Measurements from ENCODE around the gene MAP3K9.

DNA sequence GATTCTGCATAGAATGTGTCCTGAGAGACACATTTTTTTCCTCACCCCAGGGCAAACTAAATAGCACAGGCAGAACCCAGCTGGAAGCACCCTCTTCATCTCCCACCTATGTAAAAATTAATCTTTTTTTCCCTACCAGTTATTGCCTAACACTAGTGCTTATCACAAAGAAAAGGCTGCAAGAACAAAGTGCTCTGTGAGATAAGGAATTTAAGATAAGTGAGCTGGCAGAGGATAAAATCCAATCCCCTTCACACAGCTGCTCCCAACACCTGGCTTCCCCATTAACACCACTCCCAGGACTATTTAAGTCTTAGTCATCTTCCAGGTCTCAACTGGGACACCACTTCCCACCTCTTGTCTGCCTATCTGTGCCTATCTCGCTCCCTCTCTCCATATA is 92.4 kb downstream of the MAP3K9 start:
- no peak for TF ChIP-seq HDAC2 (IDR thresholded peaks at IDR 0.05; ENCODE audit: borderline replicate concordance in 1 of 2, low read depth in 2 of 2, low read length in 2 of 2)
- TF ChIP-seq EZH2 (IDR thresholded peaks at IDR 0.05; ENCODE audit: low read depth, low read length, severe bottlenecking): no peak
- no peak for TF ChIP-seq GTF2F1 (IDR thresholded peaks at IDR 0.05; ENCODE audit: borderline replicate concordance, low read depth, low read length)
- no peak for TF ChIP-seq EP300 (IDR thresholded peaks at IDR 0.05; ENCODE audit: borderline replicate concordance in 1 of 2, low read depth in 2 of 2, low read length in 2 of 2)
- TF ChIP-seq, protein P1, sequence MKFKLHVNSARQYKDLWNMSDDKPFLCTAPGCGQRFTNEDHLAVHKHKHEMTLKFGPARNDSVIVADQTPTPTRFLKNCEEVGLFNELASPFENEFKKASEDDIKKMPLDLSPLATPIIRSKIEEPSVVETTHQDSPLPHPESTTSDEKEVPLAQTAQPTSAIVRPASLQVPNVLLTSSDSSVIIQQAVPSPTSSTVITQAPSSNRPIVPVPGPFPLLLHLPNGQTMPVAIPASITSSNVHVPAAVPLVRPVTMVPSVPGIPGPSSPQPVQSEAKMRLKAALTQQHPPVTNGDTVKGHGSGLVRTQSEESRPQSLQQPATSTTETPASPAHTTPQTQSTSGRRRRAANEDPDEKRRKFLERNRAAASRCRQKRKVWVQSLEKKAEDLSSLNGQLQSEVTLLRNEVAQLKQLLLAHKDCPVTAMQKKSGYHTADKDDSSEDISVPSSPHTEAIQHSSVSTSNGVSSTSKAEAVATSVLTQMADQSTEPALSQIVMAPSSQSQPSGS (IDR thresholded peaks at IDR 0.05; ENCODE audit: low read length): no peak
- no peak for TF ChIP-seq CTCF (IDR thresholded peaks at IDR 0.05; ENCODE audit: control extremely low read depth in 1 of 3, insufficient read depth in 1 of 3, low read depth in 1 of 3, low read length in 3 of 3)
- TF ChIP-seq TCF12 (IDR thresholded peaks at IDR 0.05; ENCODE audit: low read depth, low read length): no peak
- TF ChIP-seq CBX5 (IDR thresholded peaks at IDR 0.05; ENCODE audit: low read depth, low read length): no peak

All from H1 (cell line).